Mucosa of descending colon (tissue), 3 donors: ENCODE measurements around the gene TWF2. TPM values are rescaled to one million over a fixed set of nuclear protein-coding genes. Genes with fewer than 3 reads are reported as not detected.
A peak's percentile ranks its signal among the peaks of the same experiment; 100 is the strongest.

Experiments used
- ATAC-seq: fragments of 200-7000 bp; cut with Tn5 transposase; one replicate; pipeline ENCODE4 v1.9.1; 2020; ENCODE audit warnings: mild to moderate bottlenecking, moderate library complexity
- DNase-seq, 3 donors: peaks; one replicate each; pipeline ENCODE4 v3.0.0-alpha.2; 2020
- H3K36me3 ChIP-seq: fragments of 200-600 bp; one replicate; pipeline ENCODE4 v1.8.0; 2021; ENCODE audit warnings: low read depth, mild to moderate bottlenecking
- H3K4me1 ChIP-seq: fragments of 200-600 bp; one replicate; pipeline ENCODE4 v1.8.0; 2021; ENCODE audit warnings: low read depth, mild to moderate bottlenecking
- H3K4me3 ChIP-seq: fragments of 200-600 bp; one replicate; pipeline ENCODE4 v1.8.0; 2021; ENCODE audit warnings: mild to moderate bottlenecking
- H3K9me3 ChIP-seq: fragments of 200-600 bp; one replicate; pipeline ENCODE4 v1.8.0; 2021; ENCODE audit warnings: mild to moderate bottlenecking
- CTCF ChIP-seq: fragments of 200-600 bp; IDR thresholded peaks from one replicate; pipeline ENCODE4 v1.8.0; 2022; ENCODE audit warnings: antibody characterized with exemption, mild to moderate bottlenecking
- intact Hi-C, 2 donors: fragments of 100-400 bp; cut with DNase I in 1 of 2; cut with micrococcal nuclease in 1 of 2; formaldehyde crosslinking; loops; one replicate each; pipeline versions ENCODE4 v1.11.0 to v1.11.1; 2022; cut with DNase I, micrococcal nuclease
- total RNA-seq, 3 donors: library from RNA; stranded (reverse); fragmentation: NEBNext Ultra II Directional in 2 of 3; extraction: Animal tissue kit (Norgen Biotek cat#: 25700) in 2 of 3; gene quantifications; one replicate each; pipeline versions ENCODE4 v1.2.1 to v1.2.4, GENCODE V29; 2021 to 2023
- donor health status: DM: no; HTN: no; CAD: no; lungs with moderate emphysema.
- donor health status: DM: no; HTN: no; CAD: no.
- donor health status: DM: no; HTN: yes; CAD: no.

TWF2 gene
- total RNA-seq, 3 donors from 2014 or later: 39.1 to 41.1 (median 41.0) TPM

GRCh38 chr3:52220380-52221026 is 18.5 kb downstream of the TWF2 start:
- no peaks in the 10 kb centered on the region for H3K36me3 ChIP-seq
- no peaks in the 10 kb centered on the region for H3K9me3 ChIP-seq
- no peak overlapping the region for H3K4me3 ChIP-seq
- DNase-seq: peak; percentile 82 to 92 (median 91)
- peak; percentile 64 for ATAC-seq
- TF ChIP-seq CTCF: peak; percentile 88
- peaks cover 34% of the 10 kb centered on the region for H3K4me1 ChIP-seq
- intact Hi-C loops: loop anchor here in 1 of 2 donors (10.0 kb wide), 1 partner anchor 114 kb away; no protein-coding TSS in a partner anchor

DNA sequence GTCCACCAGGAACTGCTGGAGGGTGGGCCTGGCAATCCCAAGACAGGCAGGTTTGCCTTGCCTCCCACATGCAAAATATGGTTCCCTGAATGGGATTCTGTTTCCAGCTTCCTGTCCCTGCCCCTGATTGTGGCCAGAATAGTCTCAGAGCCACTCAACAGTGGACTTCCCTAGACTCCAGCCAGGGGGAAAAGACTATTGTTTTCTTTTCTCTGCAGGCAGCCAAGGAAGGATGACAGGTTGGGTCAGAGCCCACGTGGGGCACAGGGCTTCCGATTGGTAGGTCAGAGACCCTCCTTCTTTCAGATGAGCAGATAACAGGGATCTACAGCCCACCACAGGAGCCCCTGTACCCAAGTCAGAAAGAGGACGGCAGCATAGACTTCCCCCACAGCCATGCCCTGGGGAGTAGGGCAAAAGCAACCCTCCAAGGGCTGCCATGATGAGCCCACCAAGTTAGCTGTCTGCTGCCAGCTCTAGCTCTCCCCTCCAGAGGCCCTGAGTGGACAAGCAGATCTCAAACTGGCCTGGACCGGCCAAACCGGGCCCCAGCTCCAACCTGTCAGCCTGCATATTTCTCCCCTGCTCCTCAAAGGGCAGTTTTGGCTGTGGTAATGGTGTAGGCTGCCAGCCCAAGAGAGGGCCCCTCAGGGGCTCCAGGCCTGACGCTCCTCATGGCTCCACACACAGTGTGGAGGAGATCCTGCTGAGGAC is 19.9 kb downstream of the TWF2 start:
- Histone ChIP-seq H3K4me1 (peaks cover 34% of the 10 kb centered on the region), H3K9me3 (no peaks in the 10 kb centered on the region), H3K4me3 (no peak overlapping the region), H3K36me3 (peaks cover 5% of the 10 kb centered on the region)
- intact Hi-C loops: no loop called here
- no peak for ATAC-seq
- DNase-seq: no peak
- no peak for TF ChIP-seq CTCF

DNA sequence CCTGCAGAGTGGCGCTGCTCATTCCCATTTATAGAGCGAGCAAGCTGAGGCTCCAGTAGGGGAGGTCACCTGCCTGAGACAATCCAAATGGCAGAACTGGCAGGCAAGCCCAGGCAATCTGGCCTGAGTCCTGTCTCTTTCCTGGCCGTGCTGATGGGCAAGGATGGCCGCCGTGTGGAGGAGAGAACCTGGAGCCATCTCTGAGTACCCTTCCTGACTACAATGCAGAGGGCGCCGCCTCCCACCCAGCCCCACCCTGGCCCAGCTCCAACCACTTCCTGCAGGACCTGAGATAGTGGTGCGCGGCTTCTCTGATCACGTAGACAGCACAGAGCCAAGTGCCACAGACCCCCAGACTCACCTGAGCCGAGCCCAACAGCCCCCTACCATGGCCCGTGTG is 20.5 kb downstream of the TWF2 start:
- TF ChIP-seq CTCF: no peak
- H3K9me3 ChIP-seq: no peaks in the 10 kb centered on the region
- H3K4me3 ChIP-seq: no peak overlapping the region
- H3K36me3 ChIP-seq: peaks cover 8% of the 10 kb centered on the region
- ATAC-seq (no peak), DNase-seq (peak in 2 of 3 donors; percentile 53 to 77)
- intact Hi-C loops: no loop called here
- H3K4me1 ChIP-seq: peaks cover 34% of the 10 kb centered on the region

- peaks cover 8% of the 10 kb centered on the region for H3K36me3 ChIP-seq
- intact Hi-C loops: no loop called here
- H3K4me1 ChIP-seq: peaks cover 34% of the 10 kb centered on the region
- ATAC-seq (no peak), DNase-seq (no peak)
- no peak overlapping the region for H3K4me3 ChIP-seq
- no peaks in the 10 kb centered on the region for H3K9me3 ChIP-seq
- TF ChIP-seq CTCF: no peak
Measured at GRCh38 chr3:52218026-52218425, 20.9 kb downstream of the TWF2 start.

- intact Hi-C loops: no loop called here
- peak; percentile 38 for ATAC-seq
- no peak for DNase-seq
- Histone ChIP-seq H3K36me3 (peaks cover 8% of the 10 kb centered on the region), H3K4me3 (no peak overlapping the region), H3K9me3 (no peaks in the 10 kb centered on the region), H3K4me1 (peaks cover 34% of the 10 kb centered on the region)
- TF ChIP-seq CTCF: no peak
Measured at GRCh38 chr3:52217409-52217805, 21.6 kb downstream of the TWF2 start.
